HepG2 (cell line): Measurements from ENCODE around the gene GRK5. TPM values are rescaled to one million over a fixed set of nuclear protein-coding genes. Genes with fewer than 3 reads are reported as not detected.

Source experiments
- ASH2L ChIP-seq: fragments of 300-600, 200-600 bp; sonication (generic); IDR thresholded peaks from 2 replicates; pipeline ENCODE4 v1.7.0; 2017; ENCODE audit warnings: low read depth, mild to moderate bottlenecking, moderate library complexity, mixed read lengths, low read length; ENCODE audit not compliant: insufficient read length
- KDM3A ChIP-seq: IDR thresholded peaks from 2 replicates; pipeline ENCODE4 v1.6.1; 2018; ENCODE audit warnings: low read depth, missing compliant biosample characterization
- RAD51 ChIP-seq: fragments of 450-650 bp; IDR thresholded peaks from 2 replicates; pipeline ENCODE4 v1.6.1; 2016; ENCODE audit warnings: borderline replicate concordance
- SRSF1 ChIP-seq: fragments of 200-400 bp; formaldehyde crosslinking; optimal IDR thresholded peaks from 2 replicates; pipeline ENCODE3; 2017; ENCODE audit warnings: mild to moderate bottlenecking, low read depth, low read length, moderate library complexity
- ZNF205 ChIP-seq: IDR thresholded peaks from 2 replicates; pipeline ENCODE4 v1.6.1; 2018; ENCODE audit warnings: missing biosample characterization, missing genetic modification reagents
- ZNF256 ChIP-seq: sonication (generic); formaldehyde crosslinking; conservative IDR thresholded peaks from 2 replicates; pipeline ENCODE4 v1.4.0; 2020; ENCODE audit warnings: missing genetic modification reagents
- ZNF296 ChIP-seq: sonication (generic); formaldehyde crosslinking; conservative IDR thresholded peaks from 2 replicates; pipeline ENCODE4 v1.5.0; 2020; ENCODE audit warnings: mild to moderate bottlenecking, missing genetic modification reagents
- ZNF350 ChIP-seq: sonication (generic); formaldehyde crosslinking; IDR thresholded peaks from 2 replicates; pipeline ENCODE4 v1.4.0; 2020; ENCODE audit warnings: mild to moderate bottlenecking, low read depth, missing genetic modification reagents, borderline replicate concordance
- ZNF383 ChIP-seq: sonication (generic); formaldehyde crosslinking; IDR thresholded peaks from 2 replicates; pipeline ENCODE4 v1.4.0; 2020; ENCODE audit warnings: missing genetic modification reagents, mild to moderate bottlenecking, borderline replicate concordance
- ZNF616 ChIP-seq: sonication (generic); formaldehyde crosslinking; IDR thresholded peaks from 2 replicates; pipeline ENCODE4 v1.5.0; 2020; ENCODE audit warnings: low read depth, mild to moderate bottlenecking, missing genetic modification reagents
- ZNF660 ChIP-seq: sonication (generic); formaldehyde crosslinking; IDR thresholded peaks from 2 replicates; pipeline ENCODE4 v1.5.1; 2020; ENCODE audit warnings: mild to moderate bottlenecking, low read depth, missing genetic modification reagents, borderline replicate concordance
- polyA plus RNA-seq, 8 experiments: library from polyadenylated mRNA; depleted of rRNA in 3 of 8; stranded (reverse) in 7 of 8; unstranded in 1 of 8; fragments of >200 nt; fragmentation: Illumina TruSeq in 4 of 8; extraction: Trizol in 4 of 8; gene quantifications; 2 replicates each; pipeline versions ENCODE4 v1.2.1 to v1.2.3, GENCODE V29; 2011 to 2016; ENCODE audit warnings: low read depth in 4 of 8, missing spikeins in 1 of 8, mixed read lengths in 1 of 8; ENCODE audit not compliant: insufficient read depth in 1 of 8
- total RNA-seq, 5 experiments: library from RNA; depleted of rRNA; stranded (reverse); fragments of >200 nt; fragmentation: Illumina TruSeq; extraction: Trizol; gene quantifications; 2 replicates each; pipeline ENCODE4 v1.2.3, GENCODE V29; 2016; ENCODE audit warnings: low read depth in 1 of 5
- TF ChIP-seq, protein P1 (sequence below): fragments of 450-650 bp; IDR thresholded peaks from 2 replicates; pipeline ENCODE4 v1.6.1; 2017; ENCODE audit warnings: mild to moderate bottlenecking
- TF ChIP-seq, protein P2 (sequence below): sonication (generic); formaldehyde crosslinking; IDR thresholded peaks from 2 replicates; pipeline ENCODE4 v1.5.1; 2020; ENCODE audit warnings: missing genetic modification reagents, mild to moderate bottlenecking, borderline replicate concordance
- TF ChIP-seq, protein P3 (sequence below): sonication (generic); formaldehyde crosslinking; IDR thresholded peaks from 2 replicates; pipeline ENCODE4 v1.8.0; 2022; ENCODE audit warnings: mild to moderate bottlenecking, missing genetic modification reagents; ENCODE audit not compliant: insufficient replicate concordance
- TF ChIP-seq, protein P4 (sequence below): sonication (generic); formaldehyde crosslinking; IDR thresholded peaks from 2 replicates; pipeline ENCODE4 v1.4.0; 2020; ENCODE audit warnings: missing genetic modification reagents
- TF ChIP-seq, protein P5 (sequence below): sonication (generic); formaldehyde crosslinking; IDR thresholded peaks from 2 replicates; pipeline ENCODE4 v1.8.0; 2022; ENCODE audit warnings: mild to moderate bottlenecking, missing genetic modification reagents

The GRK5 gene
- total and polyA plus RNA-seq, 2 of the 13 experiments (the other 11 are each of a cell fraction or from before 2014, with no cell fraction given) = 10.4 to 12.6 TPM

DNA sequence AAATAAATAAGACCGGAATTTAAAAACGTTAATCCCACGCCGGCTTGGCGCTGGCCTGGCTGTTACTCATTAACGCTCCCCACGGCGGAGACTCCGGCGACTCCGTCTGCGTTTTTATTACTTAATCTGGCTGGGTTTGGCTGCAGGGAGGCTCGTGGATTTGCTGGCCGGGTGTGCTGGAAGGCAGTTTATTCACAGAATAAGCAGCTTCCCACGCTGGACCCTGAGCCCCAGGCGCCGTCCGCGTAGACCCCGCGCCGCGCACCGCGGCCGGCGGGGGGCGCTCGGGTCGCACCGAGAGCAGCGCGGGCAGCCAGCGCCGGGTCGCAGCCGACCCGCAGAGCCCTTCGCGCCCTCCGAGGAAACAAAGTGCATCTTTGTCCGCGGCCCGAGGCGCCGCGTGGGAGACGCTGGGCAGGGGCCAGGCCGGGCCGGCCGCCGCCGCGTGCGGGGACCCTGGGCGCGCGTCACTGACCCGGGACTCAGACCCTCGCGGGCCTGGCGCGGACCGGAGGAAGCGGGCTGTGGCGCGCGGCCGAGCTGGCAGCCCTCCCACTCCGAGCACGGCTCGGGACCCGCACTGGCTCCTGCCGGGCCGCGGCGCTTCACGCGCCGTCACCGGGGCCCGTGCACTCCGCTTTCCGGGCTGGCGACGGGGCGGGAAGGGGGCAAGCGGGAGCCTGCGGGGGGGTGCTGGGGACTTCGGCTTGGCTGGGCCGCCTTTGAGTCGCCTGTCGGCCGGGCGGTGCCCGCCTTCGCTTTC, 587 bp upstream of the GRK5 start (continued):
- TF ChIP-seq ZNF256 (CRISPR knock-in tag) (no peak), ZNF205 (CRISPR knock-in tag) (no peak), ZNF296 (CRISPR knock-in tag) (no peak), ASH2L (peak; percentile 63), SRSF1 (no peak), ZNF660 (no peak), KDM3A (no peak), RAD51 (no peak), ZNF383 (no peak), ZNF616 (CRISPR knock-in tag) (no peak), ZNF350 (no peak)
- TF ChIP-seq, protein P1, sequence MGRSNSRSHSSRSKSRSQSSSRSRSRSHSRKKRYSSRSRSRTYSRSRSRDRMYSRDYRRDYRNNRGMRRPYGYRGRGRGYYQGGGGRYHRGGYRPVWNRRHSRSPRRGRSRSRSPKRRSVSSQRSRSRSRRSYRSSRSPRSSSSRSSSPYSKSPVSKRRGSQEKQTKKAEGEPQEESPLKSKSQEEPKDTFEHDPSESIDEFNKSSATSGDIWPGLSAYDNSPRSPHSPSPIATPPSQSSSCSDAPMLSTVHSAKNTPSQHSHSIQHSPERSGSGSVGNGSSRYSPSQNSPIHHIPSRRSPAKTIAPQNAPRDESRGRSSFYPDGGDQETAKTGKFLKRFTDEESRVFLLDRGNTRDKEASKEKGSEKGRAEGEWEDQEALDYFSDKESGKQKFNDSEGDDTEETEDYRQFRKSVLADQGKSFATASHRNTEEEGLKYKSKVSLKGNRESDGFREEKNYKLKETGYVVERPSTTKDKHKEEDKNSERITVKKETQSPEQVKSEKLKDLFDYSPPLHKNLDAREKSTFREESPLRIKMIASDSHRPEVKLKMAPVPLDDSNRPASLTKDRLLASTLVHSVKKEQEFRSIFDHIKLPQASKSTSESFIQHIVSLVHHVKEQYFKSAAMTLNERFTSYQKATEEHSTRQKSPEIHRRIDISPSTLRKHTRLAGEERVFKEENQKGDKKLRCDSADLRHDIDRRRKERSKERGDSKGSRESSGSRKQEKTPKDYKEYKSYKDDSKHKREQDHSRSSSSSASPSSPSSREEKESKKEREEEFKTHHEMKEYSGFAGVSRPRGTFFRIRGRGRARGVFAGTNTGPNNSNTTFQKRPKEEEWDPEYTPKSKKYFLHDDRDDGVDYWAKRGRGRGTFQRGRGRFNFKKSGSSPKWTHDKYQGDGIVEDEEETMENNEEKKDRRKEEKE = no peak
- TF ChIP-seq, protein P2, sequence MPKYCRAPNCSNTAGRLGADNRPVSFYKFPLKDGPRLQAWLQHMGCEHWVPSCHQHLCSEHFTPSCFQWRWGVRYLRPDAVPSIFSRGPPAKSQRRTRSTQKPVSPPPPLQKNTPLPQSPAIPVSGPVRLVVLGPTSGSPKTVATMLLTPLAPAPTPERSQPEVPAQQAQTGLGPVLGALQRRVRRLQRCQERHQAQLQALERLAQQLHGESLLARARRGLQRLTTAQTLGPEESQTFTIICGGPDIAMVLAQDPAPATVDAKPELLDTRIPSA (CRISPR knock-in tag) = no peak
- TF ChIP-seq, protein P3, sequence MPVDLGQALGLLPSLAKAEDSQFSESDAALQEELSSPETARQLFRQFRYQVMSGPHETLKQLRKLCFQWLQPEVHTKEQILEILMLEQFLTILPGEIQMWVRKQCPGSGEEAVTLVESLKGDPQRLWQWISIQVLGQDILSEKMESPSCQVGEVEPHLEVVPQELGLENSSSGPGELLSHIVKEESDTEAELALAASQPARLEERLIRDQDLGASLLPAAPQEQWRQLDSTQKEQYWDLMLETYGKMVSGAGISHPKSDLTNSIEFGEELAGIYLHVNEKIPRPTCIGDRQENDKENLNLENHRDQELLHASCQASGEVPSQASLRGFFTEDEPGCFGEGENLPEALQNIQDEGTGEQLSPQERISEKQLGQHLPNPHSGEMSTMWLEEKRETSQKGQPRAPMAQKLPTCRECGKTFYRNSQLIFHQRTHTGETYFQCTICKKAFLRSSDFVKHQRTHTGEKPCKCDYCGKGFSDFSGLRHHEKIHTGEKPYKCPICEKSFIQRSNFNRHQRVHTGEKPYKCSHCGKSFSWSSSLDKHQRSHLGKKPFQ (CRISPR knock-in tag) = no peak
- TF ChIP-seq, protein P4, sequence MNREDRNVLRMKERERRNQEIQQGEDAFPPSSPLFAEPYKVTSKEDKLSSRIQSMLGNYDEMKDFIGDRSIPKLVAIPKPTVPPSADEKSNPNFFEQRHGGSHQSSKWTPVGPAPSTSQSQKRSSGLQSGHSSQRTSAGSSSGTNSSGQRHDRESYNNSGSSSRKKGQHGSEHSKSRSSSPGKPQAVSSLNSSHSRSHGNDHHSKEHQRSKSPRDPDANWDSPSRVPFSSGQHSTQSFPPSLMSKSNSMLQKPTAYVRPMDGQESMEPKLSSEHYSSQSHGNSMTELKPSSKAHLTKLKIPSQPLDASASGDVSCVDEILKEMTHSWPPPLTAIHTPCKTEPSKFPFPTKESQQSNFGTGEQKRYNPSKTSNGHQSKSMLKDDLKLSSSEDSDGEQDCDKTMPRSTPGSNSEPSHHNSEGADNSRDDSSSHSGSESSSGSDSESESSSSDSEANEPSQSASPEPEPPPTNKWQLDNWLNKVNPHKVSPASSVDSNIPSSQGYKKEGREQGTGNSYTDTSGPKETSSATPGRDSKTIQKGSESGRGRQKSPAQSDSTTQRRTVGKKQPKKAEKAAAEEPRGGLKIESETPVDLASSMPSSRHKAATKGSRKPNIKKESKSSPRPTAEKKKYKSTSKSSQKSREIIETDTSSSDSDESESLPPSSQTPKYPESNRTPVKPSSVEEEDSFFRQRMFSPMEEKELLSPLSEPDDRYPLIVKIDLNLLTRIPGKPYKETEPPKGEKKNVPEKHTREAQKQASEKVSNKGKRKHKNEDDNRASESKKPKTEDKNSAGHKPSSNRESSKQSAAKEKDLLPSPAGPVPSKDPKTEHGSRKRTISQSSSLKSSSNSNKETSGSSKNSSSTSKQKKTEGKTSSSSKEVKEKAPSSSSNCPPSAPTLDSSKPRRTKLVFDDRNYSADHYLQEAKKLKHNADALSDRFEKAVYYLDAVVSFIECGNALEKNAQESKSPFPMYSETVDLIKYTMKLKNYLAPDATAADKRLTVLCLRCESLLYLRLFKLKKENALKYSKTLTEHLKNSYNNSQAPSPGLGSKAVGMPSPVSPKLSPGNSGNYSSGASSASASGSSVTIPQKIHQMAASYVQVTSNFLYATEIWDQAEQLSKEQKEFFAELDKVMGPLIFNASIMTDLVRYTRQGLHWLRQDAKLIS (CRISPR knock-in tag) = no peak
- TF ChIP-seq, protein P5, sequence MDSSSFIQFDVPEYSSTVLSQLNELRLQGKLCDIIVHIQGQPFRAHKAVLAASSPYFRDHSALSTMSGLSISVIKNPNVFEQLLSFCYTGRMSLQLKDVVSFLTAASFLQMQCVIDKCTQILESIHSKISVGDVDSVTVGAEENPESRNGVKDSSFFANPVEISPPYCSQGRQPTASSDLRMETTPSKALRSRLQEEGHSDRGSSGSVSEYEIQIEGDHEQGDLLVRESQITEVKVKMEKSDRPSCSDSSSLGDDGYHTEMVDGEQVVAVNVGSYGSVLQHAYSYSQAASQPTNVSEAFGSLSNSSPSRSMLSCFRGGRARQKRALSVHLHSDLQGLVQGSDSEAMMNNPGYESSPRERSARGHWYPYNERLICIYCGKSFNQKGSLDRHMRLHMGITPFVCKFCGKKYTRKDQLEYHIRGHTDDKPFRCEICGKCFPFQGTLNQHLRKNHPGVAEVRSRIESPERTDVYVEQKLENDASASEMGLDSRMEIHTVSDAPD (CRISPR knock-in tag) = no peak
